LNCAP (cell line): ENCODE results near the gene PTPRG.

Source experiments
- TF ChIP-seq, protein P1 (sequence below): fragments of 450-650 bp; IDR thresholded peaks from 2 replicates; pipeline ENCODE4 v1.5.1; 2017; ENCODE audit warnings: mild to moderate bottlenecking

PTPRG gene

DNA sequence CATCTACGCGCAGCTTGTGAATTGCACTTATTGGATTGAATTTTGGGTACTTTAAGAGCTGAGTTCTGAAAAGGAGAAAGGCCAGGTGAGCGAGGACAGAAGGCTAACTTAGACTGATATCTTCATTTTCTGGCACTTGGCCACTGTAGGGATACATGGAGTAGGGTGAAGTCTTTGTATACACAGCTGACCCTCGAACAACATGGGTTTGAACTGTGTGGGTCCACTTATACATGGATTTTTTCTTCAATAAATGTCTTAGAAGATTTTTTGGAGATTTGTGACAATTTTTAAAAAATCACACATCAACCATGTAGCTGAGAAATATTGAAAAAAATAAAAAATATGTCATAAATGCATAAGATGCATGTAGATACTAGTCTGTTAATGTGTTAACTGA, 18.3 kb downstream of the PTPRG start:
- TF ChIP-seq, protein P1, sequence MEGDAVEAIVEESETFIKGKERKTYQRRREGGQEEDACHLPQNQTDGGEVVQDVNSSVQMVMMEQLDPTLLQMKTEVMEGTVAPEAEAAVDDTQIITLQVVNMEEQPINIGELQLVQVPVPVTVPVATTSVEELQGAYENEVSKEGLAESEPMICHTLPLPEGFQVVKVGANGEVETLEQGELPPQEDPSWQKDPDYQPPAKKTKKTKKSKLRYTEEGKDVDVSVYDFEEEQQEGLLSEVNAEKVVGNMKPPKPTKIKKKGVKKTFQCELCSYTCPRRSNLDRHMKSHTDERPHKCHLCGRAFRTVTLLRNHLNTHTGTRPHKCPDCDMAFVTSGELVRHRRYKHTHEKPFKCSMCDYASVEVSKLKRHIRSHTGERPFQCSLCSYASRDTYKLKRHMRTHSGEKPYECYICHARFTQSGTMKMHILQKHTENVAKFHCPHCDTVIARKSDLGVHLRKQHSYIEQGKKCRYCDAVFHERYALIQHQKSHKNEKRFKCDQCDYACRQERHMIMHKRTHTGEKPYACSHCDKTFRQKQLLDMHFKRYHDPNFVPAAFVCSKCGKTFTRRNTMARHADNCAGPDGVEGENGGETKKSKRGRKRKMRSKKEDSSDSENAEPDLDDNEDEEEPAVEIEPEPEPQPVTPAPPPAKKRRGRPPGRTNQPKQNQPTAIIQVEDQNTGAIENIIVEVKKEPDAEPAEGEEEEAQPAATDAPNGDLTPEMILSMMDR, result no peak

DNA sequence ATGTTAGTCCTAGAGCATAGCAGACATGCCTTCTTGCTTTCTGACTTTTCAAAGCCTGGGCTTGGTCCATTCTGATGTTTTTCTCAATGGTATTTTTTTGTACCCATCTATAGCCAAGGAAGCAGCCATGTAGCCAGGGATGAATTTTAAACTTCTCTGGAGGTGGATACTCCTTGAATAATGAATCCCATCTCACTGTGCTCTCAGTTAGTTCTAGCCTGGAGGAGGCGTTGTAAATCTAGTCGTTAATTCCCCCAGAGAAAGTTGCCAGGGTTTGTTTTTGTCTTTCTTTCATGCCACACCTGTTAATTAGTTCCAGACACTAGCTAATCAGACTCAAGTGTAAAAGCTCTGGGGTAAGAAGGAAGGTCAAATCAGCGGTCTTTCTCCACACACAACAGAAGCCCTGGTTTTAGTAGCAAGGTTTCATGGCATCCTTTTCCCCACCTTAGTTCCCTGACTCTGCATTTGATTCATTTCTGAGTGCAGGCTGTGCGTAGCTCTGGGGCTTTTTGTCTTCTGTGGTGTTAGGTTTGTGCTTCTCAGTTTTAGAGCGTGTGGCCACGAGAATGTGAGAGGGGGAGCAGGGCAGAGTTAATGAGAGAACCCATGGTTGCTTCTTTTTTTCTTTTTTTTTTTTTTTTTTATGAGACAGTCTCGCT, 19.7 kb downstream of the PTPRG start:
- TF ChIP-seq, protein P1, result no peak

DNA sequence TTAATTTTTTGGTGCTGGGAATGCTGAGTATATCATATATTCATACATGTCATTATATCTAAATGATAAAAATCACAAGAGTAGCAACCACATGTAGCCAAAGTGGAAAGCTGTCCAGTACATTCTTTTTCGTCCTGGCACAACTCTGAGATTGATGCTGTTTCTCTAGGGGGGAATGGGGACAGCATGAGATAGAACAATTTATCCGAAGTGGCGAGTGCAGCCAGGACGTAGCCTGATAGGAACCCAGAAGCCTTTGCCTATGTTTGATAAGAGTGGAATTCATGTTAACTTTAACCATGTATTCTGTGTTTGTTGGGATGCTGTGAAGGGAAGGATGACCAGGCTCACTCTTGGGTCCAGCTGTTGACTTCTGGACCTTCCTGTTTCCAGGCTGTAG, 20.9 kb downstream of the PTPRG start:
- TF ChIP-seq, protein P1, result no peak

DNA sequence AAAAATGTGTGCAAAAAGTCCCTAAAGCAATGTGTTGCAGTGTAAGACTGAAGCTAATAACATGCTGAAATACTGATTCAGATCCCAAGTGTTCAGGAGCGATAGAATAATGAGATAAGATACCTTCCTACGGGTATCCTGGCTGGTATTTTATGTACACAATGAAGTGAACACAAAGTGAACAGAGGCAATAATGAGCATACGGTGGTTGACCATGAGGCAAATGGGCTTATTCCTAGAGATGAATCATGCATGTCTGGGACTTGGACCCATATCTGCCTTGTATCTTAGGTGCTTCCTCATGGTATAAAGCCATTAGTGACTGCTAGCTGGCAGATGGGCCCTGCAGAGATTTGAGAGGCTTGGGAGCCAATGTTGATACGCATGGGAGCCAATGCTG, 21.5 kb downstream of the PTPRG start:
- TF ChIP-seq, protein P1, result no peak

DNA sequence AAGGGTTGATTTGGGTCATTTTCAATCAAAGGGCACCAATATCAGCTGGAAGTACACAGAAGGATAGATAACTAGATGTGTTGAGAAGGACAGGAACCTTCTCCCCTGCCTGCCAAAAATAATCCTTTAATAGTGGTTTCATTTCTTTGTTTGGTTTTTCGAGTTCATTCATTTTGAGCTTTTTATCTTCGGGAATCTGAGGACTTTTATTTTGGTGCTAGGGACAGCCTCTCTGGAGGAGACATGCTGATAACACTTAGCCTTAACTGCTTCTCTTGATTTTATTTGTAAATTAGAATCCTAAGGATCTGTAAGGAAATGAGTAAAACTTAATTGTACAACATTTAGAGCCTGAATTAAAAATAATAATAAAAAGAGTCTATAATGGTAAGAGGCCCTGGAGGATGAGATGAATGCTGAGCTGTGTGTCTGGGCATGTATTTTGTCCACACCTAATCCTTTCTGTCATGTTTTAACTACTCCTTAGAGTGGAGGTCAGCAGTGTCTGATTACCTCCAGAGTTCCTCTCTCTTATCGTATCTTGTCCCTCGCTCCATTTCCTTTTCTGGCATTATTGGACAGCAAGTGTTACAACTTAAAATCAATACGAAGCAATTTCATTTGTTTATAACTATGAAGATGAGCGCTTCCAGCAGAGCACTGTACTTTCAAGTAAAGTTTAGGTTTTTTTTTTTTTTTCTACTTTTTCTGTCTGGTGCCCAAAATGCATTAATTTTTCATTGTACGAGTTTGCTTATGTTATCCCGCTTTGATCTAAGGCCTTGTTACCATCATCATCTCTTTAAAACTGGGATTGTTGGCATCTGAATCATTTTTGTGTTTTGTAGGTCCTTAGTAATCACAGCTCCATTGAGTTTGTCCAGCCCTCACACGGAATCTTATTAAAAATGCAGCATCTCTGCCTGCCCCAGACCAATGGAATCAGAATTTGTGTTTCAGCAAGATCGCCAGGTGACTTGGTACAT, 22.8 kb downstream of the PTPRG start:
- TF ChIP-seq, protein P1, result no peak

DNA sequence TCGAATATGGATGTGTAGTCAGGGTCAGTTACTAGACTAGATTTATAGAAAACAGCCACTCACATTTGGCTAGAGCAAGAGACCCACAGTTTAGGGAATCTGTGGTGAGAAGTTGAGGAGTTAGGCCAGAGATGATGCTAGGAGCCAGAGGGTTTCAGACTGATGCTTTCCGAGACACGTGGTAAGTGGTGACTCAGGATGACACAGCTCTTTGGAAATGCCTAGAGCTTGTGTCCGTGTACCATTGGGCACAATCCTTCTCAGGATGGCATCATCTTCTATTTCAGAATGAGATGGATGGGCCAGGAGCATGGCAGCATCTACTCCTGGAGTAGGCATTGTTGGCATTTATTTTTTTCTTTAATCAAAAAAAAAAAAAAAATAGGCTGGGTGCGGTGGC, 28.5 kb downstream of the PTPRG start:
- TF ChIP-seq, protein P1, result no peak

DNA sequence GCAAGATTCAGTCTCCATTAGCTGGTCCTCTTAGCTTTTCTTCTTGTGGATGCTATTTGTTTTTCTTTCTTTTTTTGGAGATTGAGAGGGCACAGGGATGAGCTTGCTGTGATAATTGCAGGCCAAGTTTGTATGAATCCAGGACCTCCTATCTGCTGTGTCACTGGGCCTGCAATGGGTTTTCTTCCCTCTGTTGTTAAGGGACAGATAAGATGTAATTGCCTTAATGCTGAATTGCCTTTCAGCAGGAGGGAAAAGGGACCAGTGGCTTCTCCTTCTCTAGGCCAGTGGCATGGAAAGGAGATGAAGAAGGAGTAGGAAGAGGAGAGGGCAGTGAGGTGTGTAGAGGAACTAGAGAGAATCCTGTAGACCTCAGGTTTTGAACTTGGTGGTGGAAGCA, 29.9 kb downstream of the PTPRG start:
- TF ChIP-seq, protein P1, result no peak
